NCI-H2196 treated with DMSO at 0.1 percent for 48 hours (cell line): ENCODE results near the gene KRTAP10-9.
"Not testable (repeated sequence)": the region's sequence is repeated elsewhere in the genome, so short reads cannot be mapped to it uniquely, and the experiment has no call there.

ENCODE experiments used
- DNase-seq: peaks from one replicate; lab custom pipeline; 2025; ENCODE audit not compliant: unreplicated experiment; lab: John Stamatoyannopoulos, UW

KRTAP10-9 gene

GRCh38 chr21:44594406-44594916, 32.4 kb upstream of the KRTAP10-9 start:
- DNase-seq: no peak

DNA sequence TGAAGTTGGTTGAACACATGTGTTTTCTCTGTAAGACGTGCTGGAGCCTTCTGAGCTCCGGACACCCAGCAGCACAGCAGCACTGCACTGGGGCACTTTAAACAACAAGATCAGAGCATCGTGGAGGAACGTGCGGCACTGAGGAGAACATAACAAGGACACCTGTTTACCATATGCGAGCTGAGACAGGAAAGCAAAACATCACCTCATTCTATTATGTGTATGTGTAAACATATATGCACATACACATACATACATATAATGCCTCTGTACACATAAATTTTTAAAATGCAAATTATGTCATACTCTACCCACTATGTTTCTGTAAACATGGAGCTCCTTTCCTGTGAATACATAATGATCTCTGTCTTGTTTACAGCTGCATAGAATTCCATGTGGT, 31.4 kb upstream of the KRTAP10-9 start:
- no peak for DNase-seq

DNA sequence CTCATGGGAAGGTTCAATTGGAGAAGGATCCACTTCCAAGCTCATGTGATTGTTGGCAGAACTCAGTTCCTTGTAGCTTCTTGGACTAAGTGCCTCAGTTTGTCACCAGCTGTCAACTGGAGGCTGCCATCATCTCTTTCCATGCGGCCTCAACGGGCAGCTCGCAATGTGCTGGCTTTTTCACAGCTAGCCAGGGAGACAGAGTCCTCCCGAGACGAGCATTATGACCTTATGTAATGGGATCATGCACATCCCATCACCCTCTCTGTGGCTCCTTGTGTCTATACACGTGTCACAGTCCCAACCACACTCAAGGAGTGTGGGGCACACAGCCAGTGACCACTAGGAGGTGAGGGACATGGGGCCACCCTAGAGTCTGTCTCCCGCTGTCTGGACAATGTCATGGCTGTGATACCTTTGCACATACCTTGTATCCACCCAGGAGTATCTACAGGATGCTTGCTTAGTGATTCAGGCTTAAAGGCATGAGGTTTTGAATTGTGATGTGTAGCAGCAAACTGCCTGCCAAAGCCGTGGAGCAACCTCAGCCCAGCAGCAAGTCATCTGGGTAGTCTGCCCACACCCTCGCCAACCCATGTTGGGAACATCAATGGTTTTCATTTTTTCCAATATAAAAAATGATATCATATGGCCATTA, 30.7 kb upstream of the KRTAP10-9 start:
- no peak for DNase-seq

DNA sequence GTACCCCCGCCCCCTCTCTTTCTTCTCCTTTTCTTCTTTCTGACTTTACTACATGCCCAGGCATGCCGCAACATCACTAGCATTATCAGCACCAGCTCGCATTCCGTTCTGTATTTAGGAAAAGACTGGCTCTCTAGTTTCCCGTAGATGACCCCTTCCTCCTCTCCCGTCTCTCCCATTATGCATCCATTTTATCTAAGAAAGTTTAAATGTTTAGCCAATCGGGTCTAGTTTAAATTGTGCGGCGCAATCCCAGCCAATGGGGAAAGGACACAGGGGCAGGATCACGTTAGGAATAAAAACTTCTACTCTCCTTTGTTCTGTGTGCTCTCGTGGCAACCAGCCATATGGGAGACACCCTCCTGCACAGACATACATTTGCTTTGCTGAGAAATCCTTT, 28.8 kb upstream of the KRTAP10-9 start:
- no peak for DNase-seq

- DNase-seq: no peak
Observed at GRCh38 chr21:44599264-44600029, 27.4 kb upstream of the KRTAP10-9 start.

DNA sequence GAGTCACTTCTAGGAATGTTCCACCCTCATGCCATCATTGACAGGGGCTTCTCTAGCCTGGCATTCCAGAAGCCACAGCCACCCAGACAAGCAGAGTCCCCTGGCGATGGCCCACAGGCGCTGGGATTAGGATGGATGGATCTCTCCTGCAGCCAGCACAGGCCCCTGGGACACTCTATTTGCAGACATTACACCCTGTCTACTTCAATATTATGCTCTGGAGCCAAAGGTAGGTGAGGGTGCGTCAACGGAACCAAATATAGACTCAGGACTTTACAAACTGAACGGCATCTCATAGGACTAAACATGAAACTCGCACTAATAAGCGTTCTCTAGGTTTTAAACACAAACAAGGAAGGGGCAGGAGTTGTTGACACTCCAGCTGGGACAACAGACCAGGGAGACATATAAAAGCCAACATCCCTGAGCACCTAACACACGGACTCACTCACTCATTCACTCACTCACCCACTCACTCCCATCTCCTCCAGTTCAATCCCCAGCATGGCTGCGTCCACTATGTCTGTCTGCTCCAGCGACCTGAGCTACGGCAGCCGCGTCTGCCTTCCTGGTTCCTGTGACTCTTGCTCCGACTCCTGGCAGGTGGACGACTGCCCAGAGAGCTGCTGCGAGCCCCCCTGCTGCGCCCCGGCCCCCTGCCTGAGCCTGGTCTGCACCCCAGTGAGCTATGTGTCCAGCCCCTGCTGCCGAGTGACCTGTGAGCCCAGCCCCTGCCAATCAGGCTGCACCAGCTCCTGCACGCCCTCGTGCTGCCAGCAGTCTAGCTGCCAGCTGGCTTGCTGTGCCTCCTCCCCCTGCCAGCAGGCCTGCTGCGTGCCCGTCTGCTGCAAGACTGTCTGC, 26.5 kb upstream of the KRTAP10-9 start, which contains the start of gene KRTAP10-7:
Gene KRTAP10-7, plus strand, starts transcription at position 480 of the 861 bp plus-strand sequence. Its CDS starts 25 bp downstream, at position 505.
- not testable (repeated sequence) for DNase-seq

DNA sequence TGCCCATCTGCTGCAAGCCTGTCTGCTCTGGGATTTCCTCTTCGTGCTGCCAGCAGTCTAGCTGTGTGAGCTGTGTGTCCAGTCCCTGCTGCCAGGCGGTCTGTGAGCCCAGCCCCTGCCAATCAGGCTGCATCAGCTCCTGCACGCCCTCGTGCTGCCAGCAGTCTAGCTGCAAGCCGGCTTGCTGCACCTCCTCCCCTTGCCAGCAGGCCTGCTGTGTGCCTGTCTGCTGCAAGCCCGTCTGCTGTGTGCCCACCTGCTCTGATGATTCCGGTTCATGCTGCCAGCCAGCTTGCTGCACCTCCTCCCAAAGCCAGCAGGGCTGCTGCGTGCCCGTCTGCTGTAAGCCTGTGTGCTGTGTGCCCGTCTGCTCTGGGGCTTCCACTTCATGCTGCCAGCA, 25.8 kb upstream of the KRTAP10-9 start:
- DNase-seq: not testable (repeated sequence)

- DNase-seq: no peak
Observed at GRCh38 chr21:44601596-44602462, 25.1 kb upstream of the KRTAP10-9 start.

DNA sequence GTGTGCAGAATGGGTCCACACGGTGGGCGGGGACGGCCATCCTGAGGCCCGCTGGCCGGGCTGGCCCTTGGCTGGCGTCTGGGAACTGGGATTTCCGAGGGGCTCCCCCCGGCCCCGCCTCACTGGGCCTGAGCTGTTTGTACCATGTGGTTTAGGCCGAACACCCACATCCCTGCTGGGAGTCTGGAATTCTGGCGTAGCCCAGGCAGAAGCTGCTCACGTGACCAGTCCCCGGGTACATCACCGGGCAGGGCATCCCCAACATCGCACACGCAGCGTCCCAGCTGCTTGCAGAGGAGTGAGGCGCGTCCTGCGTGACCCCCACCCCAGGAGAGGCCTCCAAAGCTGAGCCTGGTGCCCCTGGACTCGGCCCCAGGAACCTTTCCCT, 24.4 kb upstream of the KRTAP10-9 start:
- DNase-seq: no peak

GRCh38 chr21:44603109-44603875, 23.6 kb upstream of the KRTAP10-9 start:
- no peak for DNase-seq

GRCh38 chr21:44603911-44604310, 23.0 kb upstream of the KRTAP10-9 start:
- no peak for DNase-seq

DNA sequence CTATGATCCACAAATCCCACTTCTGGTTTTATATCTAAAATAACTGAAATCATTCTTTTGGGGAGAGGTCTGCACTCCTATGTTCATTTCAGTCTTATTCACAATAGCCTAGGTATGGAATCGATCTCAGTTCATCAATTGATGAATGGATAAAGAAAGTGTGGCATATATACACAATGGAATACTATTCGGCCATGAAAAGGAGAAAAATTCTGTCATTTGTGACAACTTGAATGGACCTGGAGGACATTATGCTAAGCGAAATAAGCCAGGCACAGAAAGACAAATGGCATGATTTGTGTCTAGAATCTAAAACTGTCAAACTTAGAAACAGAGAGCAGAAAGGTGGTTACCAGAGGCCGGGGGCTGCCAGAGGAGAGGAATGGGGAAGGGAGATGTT, 20.4 kb upstream of the KRTAP10-9 start:
- DNase-seq: no peak

DNA sequence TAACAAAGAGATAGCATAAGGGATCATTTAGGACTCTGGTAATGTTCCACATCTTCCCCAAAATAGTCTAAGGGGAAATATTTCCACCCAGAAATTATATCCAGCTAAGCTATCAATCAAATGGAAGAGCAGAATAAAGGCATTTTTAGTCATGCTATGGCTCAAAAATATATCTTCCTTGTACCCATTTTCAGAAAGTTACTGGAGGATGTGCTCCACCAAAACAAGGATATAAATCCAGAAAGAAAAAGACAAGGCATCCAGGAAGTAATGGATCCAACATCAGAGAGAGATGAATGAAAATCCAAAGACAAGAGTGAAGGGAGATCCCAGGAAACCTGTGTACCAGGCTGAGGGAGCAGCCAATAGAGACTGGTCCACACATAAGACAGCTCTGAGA, 17.7 kb upstream of the KRTAP10-9 start:
- DNase-seq: no peak

DNA sequence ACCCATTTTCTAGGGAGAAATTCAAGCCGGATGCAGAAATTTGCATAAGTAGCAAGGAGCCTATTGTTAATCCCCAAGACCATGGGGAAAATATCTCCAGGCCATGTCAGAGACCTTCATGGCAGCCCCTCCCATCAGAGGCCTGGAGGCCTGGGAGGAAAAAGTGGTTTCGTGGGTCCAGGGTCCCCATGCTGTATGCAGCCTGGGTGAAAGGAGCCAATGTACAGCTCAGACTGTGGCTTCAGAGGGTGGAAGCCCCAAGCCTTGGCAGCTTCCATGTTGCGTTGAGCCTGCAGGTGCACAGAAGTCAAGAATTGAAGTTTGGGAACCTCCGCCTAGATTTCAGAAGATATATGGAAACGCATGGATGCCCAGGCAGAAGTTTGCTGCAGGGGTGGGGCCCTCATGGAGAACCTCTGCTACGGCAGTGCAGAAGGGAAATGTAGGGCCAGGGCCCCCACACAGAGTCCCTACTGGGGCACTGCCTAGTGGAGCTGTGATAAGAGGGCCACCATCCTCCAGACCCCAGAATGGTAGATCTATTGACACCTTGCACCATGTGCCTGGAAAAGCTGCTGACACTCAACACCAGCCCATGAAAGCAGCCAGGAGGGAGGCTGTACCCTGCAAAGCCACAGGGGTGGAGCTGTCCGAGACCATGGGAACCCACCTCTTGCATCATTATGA, 16.6 kb upstream of the KRTAP10-9 start:
- DNase-seq: not testable (repeated sequence)

DNA sequence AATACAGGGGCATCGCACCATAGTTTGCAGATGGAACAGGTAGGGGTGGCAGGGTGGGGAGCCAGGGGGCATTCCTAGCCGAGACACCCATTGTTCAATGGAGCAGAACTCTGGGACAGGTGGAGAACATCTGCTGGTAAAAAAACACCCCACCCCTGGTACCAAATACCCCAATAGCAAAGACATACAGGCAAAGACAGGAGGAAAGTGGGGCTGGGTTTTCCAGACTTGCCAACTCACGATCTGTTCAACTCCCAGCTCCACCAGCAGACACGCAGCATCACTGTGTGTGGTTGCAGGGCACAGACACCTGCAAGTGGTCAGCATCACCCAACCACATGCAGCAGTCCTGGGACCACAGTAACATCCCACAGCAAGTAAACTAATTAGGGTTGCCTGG, 15.3 kb upstream of the KRTAP10-9 start:
- no peak for DNase-seq

DNA sequence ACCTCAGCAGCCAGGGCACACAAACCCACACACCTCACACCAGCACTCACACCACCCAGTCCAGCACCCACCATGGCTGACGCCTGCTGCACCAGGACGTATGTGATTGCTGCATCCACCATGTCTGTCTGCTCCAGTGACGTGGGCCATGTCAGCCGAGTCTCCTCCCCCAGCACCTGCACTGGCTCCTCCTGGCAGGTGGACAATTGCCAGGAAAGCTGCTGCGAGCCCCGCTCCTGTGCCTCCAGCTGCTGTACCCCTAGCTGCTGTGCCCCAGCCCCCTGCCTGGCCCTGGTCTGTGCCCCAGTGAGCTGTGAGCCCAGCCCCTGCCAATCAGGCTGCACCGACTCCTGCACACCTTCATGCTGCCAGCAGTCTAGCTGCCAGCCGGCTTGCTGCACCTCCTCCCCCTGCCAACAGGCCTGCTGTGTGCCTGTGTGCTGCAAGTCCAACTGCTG, 14.8 kb upstream of the KRTAP10-9 start, which contains the start of gene KRTAP10-8:
Gene KRTAP10-8, plus strand, starts transcription at position 51 of the 458 bp plus-strand sequence. Its CDS starts 22 bp downstream, at position 73.
- no peak for DNase-seq

DNA sequence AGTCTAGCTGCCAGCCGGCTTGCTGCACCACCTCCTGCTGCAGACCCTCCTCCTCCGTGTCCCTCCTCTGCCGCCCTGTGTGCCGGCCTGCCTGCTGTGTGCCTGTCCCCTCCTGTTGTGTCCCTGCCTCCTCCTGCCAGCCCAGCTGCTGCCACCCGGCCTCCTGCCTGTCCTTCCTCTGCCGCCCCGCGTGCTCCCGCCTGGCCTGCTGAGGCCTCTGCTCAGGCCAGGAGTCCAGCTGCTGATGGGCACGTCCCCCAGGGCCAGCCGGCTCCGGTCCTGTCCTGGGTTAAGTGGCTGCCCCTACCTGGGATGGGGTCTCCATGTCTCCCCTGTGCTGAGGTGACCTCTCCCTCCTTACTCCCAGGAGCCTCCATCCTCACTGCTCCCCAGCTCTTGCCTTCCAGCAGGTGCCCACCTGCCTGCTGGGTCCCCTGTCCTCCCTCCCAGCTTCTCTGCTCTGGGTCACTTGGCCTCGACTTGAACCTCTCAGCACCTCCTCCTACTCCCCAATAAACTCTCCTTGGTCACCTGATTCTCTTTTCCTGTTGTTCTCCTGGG, 14.1 kb upstream of the KRTAP10-9 start:
- DNase-seq: no peak

GRCh38 chr21:44613386-44614155, 13.3 kb upstream of the KRTAP10-9 start:
- no peak for DNase-seq
